Panc1 (cell line): ENCODE measurements around the gene MSH3. TPM values are rescaled to one million over a fixed set of nuclear protein-coding genes. Genes with fewer than 3 reads are reported as not detected.
A peak's percentile ranks its signal among the peaks of the same experiment; 100 is the strongest.

Experiments
- ATAC-seq: fragments of 200-7000 bp; cut with Tn5 transposase; 2 replicates; pipeline ENCODE4 v1.9.1; 2020; ENCODE audit warnings: mild to moderate bottlenecking, moderate library complexity
- BruUV-seq: library from RNA; stranded (reverse); fragments of 400-500 nt; replicated peaks from 2 replicates; lab custom pipeline; 2021; lab: Mats Ljungman, UMichigan
- CTCF ChIA-PET: fragments of 300-600 bp; sonication (Branson Sonifier 250); formaldehyde crosslinking; loops from one replicate; lab custom pipeline; 2022; ENCODE audit warnings: antibody characterized with exemption; lab: Charles Lee
- POLR2A ChIA-PET: fragments of 300-600 bp; sonication (Branson Sonifier 250); formaldehyde crosslinking; loops from one replicate; lab custom pipeline; 2022; ENCODE audit warnings: antibody characterized with exemption; lab: Charles Lee
- DNase-seq: peaks from one replicate; pipeline ENCODE4 v3.0.0-alpha.2; 2010; ENCODE audit warnings: low read depth, low spot score
- H3K27ac ChIP-seq: 2 replicates; pipeline ENCODE4 v1.5.1; 2011; ENCODE audit warnings: mild to moderate bottlenecking, low read length, inconsistent platforms
- H3K27me3 ChIP-seq: fragments of 200-500 bp; sonication (Bioruptor generic); 2 replicates; pipeline ENCODE4 v1.6.0; 2014; ENCODE audit warnings: low read length, inconsistent platforms; ENCODE audit not compliant: control insufficient read depth, insufficient read depth
- H3K36me3 ChIP-seq: fragments of 200-500 bp; sonication (Bioruptor generic); 2 replicates; pipeline ENCODE4 v1.5.1; 2014; ENCODE audit warnings: inconsistent platforms, mild to moderate bottlenecking, low read length, moderate library complexity; ENCODE audit not compliant: control insufficient read depth, insufficient read depth
- H3K4me1 ChIP-seq: 2 replicates; pipeline ENCODE4 v1.5.1; 2011; ENCODE audit warnings: inconsistent platforms, mild to moderate bottlenecking, low read length, moderate library complexity; ENCODE audit not compliant: control insufficient read depth, insufficient read depth
- H3K4me3 ChIP-seq, 2 experiments: 2 replicates each; pipeline ENCODE4 v1.5.1; 2011 to 2012; ENCODE audit warnings: low read depth in 2 of 2, low read length in 2 of 2, mild to moderate bottlenecking in 2 of 2, inconsistent platforms in 1 of 2, moderate library complexity in 1 of 2
- H3K9me3 ChIP-seq: fragments of 200-500 bp; sonication (Bioruptor generic); 2 replicates; pipeline ENCODE4 v1.5.1; 2014; ENCODE audit warnings: low read depth, mild to moderate bottlenecking, inconsistent platforms, low read length, moderate library complexity; ENCODE audit not compliant: control insufficient read depth, insufficient read depth
- CTCF ChIP-seq: fragments of 450-650 bp; IDR thresholded peaks from 2 replicates; pipeline ENCODE4 v1.5.1; 2017; ENCODE audit warnings: mild to moderate bottlenecking
- POLR2AphosphoS5 ChIP-seq: IDR thresholded peaks from 2 replicates; pipeline ENCODE4 v1.6.1; 2012; ENCODE audit warnings: mild to moderate bottlenecking, low read depth, low read length, moderate library complexity
- SIN3A ChIP-seq: IDR thresholded peaks from 2 replicates; pipeline ENCODE4 v1.6.1; 2012; ENCODE audit warnings: low read depth, mild to moderate bottlenecking, low read length, moderate library complexity, borderline replicate concordance; ENCODE audit not compliant: insufficient read depth
- TCF7L2 ChIP-seq: IDR thresholded peaks from 2 replicates; pipeline ENCODE4 v1.6.1; 2011; ENCODE audit warnings: mild to moderate bottlenecking, low read depth, low read length, inconsistent platforms
- in situ Hi-C: cut with HindIII; loops from 2 replicates; pipeline ENCODE4 v1.10.0; 2016; ENCODE audit warnings: low sequenced_read_pairs, low pct_unique_long_range_greater_than_20kb
- intact Hi-C: fragments of 100-400 bp; cut with micrococcal nuclease; formaldehyde crosslinking; loops from one replicate; pipeline ENCODE4 v1.10.0; 2022; ENCODE audit not compliant: unreplicated experiment
- total RNA-seq: library from RNA; stranded (reverse); gene quantifications from one replicate; pipeline ENCODE4 v1.2.1, GENCODE V29; 2021; ENCODE audit not compliant: unreplicated experiment
- TF ChIP-seq, protein P1 (sequence below), 2 experiments: IDR thresholded peaks; 2 replicates each; pipeline ENCODE4 v1.6.1; 2011 to 2012; ENCODE audit warnings: low read depth in 2 of 2, control low read depth in 1 of 2, low read length in 1 of 2, mild to moderate bottlenecking in 1 of 2, moderate library complexity in 1 of 2; ENCODE audit not compliant: insufficient read depth in 1 of 2

MSH3 gene
- total RNA-seq, 1 experiment from 2014 or later: 18.9 TPM

DNA sequence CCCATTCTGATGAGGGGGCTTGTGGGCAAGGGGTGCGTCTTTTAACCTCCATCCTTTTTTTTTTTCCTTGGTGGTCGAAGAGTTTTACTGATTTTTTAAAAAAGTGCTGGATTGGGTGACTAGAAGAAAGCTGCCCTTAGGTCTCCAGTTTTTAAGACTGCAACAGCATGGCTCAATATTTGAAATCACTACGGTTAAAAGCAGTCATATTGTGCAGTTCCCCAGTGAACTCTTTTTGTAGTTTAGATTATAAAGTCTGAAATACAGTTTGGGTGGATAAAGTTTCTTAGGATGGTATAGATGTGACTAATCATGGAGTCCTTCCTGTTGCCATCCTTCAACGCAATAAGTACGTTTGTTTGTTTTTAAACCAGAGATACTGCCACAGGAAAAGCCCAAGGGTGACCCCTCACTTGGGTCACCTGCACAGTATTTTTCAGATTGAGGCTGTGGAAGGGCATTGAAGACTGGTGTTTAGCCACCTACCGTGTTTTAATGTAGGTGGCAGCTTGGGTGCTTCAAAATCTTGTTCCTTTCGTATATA lies 851 bp downstream of the MSH3 start:
- in situ Hi-C loops: no loop called here
- H3K27me3 ChIP-seq: no peaks in the 10 kb centered on the region
- H3K4me1 ChIP-seq: peaks cover 17% of the 10 kb centered on the region
- peak overlapping the region; percentile 94 for H3K27ac ChIP-seq
- ChIA-PET POLR2A (no interaction called here), CTCF (interaction anchor here (0.6 kb wide), 1 partner anchor 165 kb away, joined by 3 read pairs; no protein-coding TSS in a partner anchor)
- no peaks in the 10 kb centered on the region; the same call in 1 of the 2 replicates for H3K36me3 ChIP-seq
- no peaks in the 10 kb centered on the region for H3K9me3 ChIP-seq
- H3K4me3 ChIP-seq: peak overlapping the region; percentile 73 to 89
- TF ChIP-seq SIN3A: no peak
- TF ChIP-seq POLR2AphosphoS5: no peak
- TF ChIP-seq, protein P1, sequence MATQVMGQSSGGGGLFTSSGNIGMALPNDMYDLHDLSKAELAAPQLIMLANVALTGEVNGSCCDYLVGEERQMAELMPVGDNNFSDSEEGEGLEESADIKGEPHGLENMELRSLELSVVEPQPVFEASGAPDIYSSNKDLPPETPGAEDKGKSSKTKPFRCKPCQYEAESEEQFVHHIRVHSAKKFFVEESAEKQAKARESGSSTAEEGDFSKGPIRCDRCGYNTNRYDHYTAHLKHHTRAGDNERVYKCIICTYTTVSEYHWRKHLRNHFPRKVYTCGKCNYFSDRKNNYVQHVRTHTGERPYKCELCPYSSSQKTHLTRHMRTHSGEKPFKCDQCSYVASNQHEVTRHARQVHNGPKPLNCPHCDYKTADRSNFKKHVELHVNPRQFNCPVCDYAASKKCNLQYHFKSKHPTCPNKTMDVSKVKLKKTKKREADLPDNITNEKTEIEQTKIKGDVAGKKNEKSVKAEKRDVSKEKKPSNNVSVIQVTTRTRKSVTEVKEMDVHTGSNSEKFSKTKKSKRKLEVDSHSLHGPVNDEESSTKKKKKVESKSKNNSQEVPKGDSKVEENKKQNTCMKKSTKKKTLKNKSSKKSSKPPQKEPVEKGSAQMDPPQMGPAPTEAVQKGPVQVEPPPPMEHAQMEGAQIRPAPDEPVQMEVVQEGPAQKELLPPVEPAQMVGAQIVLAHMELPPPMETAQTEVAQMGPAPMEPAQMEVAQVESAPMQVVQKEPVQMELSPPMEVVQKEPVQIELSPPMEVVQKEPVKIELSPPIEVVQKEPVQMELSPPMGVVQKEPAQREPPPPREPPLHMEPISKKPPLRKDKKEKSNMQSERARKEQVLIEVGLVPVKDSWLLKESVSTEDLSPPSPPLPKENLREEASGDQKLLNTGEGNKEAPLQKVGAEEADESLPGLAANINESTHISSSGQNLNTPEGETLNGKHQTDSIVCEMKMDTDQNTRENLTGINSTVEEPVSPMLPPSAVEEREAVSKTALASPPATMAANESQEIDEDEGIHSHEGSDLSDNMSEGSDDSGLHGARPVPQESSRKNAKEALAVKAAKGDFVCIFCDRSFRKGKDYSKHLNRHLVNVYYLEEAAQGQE (IDR thresholded peaks at IDR 0.05; ENCODE audit: insufficient read depth in 1 of 2, low read depth in 2 of 2, low read length in 1 of 2): no peak
- TF ChIP-seq TCF7L2: no peak
- no peak for TF ChIP-seq CTCF
- intact Hi-C loops: no loop called here
- BruUV-seq: TSS peak; percentile 84
- no peak for ATAC-seq
- no peak for DNase-seq

DNA sequence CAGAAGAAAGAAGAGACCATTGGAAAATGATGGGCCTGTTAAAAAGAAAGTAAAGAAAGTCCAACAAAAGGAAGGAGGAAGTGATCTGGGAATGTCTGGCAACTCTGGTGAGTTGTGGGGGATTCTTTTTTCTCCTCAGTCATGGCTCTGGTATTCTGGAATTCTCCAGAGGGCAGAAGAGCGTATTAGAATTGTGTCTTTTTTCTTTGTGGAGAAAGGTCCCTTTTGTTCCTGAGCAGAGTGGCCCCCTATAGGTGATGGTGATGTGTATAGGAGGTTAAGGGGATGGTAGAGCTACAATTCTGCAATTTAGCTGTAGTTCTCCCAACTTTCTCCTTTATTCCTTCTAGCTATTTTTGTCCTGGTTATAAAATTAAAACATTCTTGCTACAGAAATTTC lies 2.0 kb downstream of the MSH3 start:
- Histone ChIP-seq H3K4me1 (peaks cover 17% of the 10 kb centered on the region), H3K4me3 (no peak overlapping the region), H3K9me3 (no peaks in the 10 kb centered on the region), H3K36me3 (no peaks in the 10 kb centered on the region; the same call in 1 of the 2 replicates), H3K27ac (peak overlapping the region; percentile 94; the same call in 1 of the 2 replicates), H3K27me3 (no peaks in the 10 kb centered on the region)
- ATAC-seq (no peak), DNase-seq (no peak)
- CTCF ChIA-PET: interaction anchor here (0.5 kb wide), 1 partner anchor 563 kb away, joined by 5 read pairs; no protein-coding TSS in a partner anchor
- in situ Hi-C loops (no loop called here), intact Hi-C loops (no loop called here)
- POLR2A ChIA-PET: no interaction called here
- no TSS peak for BruUV-seq
- TF ChIP-seq TCF7L2 (no peak), CTCF (peak; percentile 31)
